SH-SY5Y (cell line): ENCODE results near the gene SYTL1.

ENCODE experiments used
- GATA2 ChIP-seq: IDR thresholded peaks from 2 replicates; pipeline ENCODE4 v1.6.1; 2011; ENCODE audit warnings: mild to moderate bottlenecking, low read depth, low read length
- GATA3 ChIP-seq: IDR thresholded peaks from 2 replicates; pipeline ENCODE4 v1.6.1; 2011; ENCODE audit warnings: low read depth, mild to moderate bottlenecking, low read length, moderate library complexity

DNA sequence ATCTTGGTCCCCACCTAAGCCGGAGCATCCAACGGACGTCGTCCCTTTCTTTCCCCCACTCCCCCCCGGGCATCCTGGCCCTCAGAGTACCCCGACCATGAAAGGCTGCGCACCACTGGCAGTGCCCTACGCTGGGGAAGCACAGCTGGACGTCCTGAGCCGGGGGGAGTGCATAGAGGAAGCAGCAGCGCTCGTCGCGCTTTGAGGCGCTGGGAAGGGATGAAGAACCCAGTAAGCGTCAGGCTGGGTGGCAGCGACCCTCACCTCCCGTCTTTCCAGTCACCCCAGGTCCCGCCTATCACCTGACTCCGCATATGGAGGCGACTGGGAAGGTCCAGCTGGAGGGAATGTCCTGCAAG lies 19.2 kb downstream of the SYTL1 start:
- TF ChIP-seq GATA2, result no peak
- TF ChIP-seq GATA3, result no peak
